ENCODE results near the gene SOSTDC1. TPM values are rescaled to one million over a fixed set of nuclear protein-coding genes. Genes with fewer than 3 reads are reported as not detected.

Gene SOSTDC1
- total RNA-seq, 1 experiment from 2014 or later: not detected

DNA sequence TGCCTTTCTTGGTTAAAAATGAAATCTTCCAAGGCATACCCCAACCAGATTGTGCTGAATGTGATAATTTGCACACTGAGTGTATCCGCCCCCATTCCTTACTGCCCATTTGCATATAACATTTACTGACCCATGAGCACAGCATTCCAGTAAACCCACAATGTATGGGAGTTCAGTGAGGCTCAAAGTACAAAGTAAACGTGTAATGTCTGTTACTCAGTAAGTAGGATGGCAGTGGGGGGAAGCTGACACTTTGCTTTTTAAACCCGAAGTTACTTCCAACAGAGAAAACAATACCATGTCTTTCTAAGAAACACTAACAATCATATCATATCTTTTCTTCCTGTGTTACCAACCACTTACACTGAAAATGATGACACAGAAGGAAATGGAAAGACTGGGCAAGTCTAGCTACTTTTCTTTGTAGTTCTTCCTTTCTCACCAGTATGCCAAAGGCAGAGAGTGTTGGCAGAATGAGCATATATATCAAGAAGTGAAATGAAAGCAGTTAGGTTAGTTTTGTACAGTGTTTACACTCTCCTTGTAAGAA is 27.1 kb upstream of the SOSTDC1 start:
- H3K27me3 ChIP-seq (replicated peaks; ENCODE audit: insufficient read depth, low read depth, low read length, poor library complexity): no peaks in the 10 kb centered on the region
- no peaks in the 10 kb centered on the region for H3K9me3 ChIP-seq (ENCODE audit: low read depth, low read length, poor library complexity, severe bottlenecking)
- BruUV-seq (replicated peaks): no TSS peak
- DNase-seq (ENCODE audit: low spot score): no peak
- no peaks in the 10 kb centered on the region for H3K36me3 ChIP-seq (ENCODE audit: insufficient read depth, low read length, poor library complexity, severe bottlenecking)
- ChIA-PET CTCF (no interaction called here), POLR2A (ENCODE audit: low non-redundant PET) (no interaction called here)
- H3K4me1 ChIP-seq (ENCODE audit: insufficient read depth, low read length, poor library complexity, severe bottlenecking): peaks cover 4% of the 10 kb centered on the region
- no peak overlapping the region for H3K27ac ChIP-seq (ENCODE audit: low read depth, low read length, poor library complexity, severe bottlenecking)
- TF ChIP-seq EZH2 (IDR thresholded peaks at IDR 0.05; ENCODE audit: borderline replicate concordance, low read depth, low read length, poor library complexity, severe bottlenecking): no peak
- TF ChIP-seq, protein P1, sequence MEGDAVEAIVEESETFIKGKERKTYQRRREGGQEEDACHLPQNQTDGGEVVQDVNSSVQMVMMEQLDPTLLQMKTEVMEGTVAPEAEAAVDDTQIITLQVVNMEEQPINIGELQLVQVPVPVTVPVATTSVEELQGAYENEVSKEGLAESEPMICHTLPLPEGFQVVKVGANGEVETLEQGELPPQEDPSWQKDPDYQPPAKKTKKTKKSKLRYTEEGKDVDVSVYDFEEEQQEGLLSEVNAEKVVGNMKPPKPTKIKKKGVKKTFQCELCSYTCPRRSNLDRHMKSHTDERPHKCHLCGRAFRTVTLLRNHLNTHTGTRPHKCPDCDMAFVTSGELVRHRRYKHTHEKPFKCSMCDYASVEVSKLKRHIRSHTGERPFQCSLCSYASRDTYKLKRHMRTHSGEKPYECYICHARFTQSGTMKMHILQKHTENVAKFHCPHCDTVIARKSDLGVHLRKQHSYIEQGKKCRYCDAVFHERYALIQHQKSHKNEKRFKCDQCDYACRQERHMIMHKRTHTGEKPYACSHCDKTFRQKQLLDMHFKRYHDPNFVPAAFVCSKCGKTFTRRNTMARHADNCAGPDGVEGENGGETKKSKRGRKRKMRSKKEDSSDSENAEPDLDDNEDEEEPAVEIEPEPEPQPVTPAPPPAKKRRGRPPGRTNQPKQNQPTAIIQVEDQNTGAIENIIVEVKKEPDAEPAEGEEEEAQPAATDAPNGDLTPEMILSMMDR (conservative IDR thresholded peaks at IDR 0.05; ENCODE audit: low read depth, low read length): no peak
- no peak overlapping the region for H3K4me3 ChIP-seq (ENCODE audit: low read depth, low read length, poor library complexity, severe bottlenecking)
- intact Hi-C loops (cut with micrococcal nuclease; ENCODE audit: unreplicated experiment): no loop called here

DNA sequence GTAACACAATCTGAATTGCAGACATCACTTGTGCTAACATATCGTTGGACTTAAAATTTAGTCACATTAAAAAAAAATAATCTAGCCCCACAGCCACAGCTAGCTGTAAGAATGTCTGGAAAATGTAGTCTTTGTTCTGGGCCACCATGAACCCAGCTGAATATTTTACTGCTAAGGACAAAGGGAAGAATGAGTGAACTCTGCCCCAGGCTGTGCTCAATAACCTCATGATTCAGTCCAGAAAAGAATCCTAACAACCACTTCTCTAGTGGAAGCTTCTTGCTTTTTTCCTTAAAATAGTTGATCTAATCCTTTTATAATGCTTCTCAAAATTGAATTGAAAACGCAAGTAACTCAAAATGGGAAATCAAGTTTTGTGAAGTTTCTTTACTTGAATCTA is 25.6 kb upstream of the SOSTDC1 start:
- no TSS peak for BruUV-seq (replicated peaks)
- CTCF ChIA-PET: no interaction called here
- no peak for TF ChIP-seq EZH2 (IDR thresholded peaks at IDR 0.05; ENCODE audit: borderline replicate concordance, low read depth, low read length, poor library complexity, severe bottlenecking)
- TF ChIP-seq, protein P1 (conservative IDR thresholded peaks at IDR 0.05; ENCODE audit: low read depth, low read length): no peak

DNA sequence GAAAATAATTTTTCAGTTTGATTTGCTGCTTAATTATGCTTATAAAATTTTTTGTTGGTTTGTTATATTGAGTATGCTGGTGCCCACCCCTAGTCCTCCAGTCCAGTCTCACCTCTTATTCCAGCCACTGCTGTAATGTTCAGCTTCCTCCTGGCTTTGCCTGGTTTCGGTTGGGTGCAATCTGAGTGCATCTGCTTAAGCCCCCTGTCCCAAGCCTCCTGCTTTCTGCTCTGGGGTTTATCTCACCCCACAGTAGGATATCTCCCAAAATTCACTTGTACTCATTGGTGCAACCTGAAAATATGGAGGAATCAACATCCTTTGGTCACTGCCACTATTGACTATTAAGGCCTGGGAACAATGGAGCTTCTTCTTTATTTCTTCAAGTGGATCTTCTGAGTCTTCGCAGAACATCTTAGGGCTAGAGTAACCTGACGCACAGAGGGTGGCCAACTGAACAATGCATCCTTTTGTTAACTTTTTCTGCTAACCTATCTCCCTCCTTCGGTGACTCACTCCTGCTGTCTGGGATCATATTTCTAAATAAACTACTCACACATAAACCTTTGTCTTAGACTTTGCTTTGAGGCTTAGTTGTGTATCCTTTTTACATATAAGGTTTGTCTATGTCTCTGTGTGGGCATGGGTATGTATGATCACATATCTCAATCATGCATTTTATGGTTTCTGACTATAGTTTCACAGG is 19.1 kb upstream of the SOSTDC1 start:
- BruUV-seq (replicated peaks): no TSS peak

More for the DNA sequence above, 25.6 kb upstream of the SOSTDC1 start:
- DNase-seq (ENCODE audit: low spot score): no peak
- no peak overlapping the region for H3K27ac ChIP-seq (ENCODE audit: low read depth, low read length, poor library complexity, severe bottlenecking)
- peaks cover 4% of the 10 kb centered on the region for H3K4me1 ChIP-seq (ENCODE audit: insufficient read depth, low read length, poor library complexity, severe bottlenecking)
- H3K27me3 ChIP-seq (replicated peaks; ENCODE audit: insufficient read depth, low read depth, low read length, poor library complexity): no peaks in the 10 kb centered on the region
- no peak overlapping the region for H3K4me3 ChIP-seq (ENCODE audit: low read depth, low read length, poor library complexity, severe bottlenecking)
- no peaks in the 10 kb centered on the region for H3K9me3 ChIP-seq (ENCODE audit: low read depth, low read length, poor library complexity, severe bottlenecking)
- intact Hi-C loops (cut with micrococcal nuclease; ENCODE audit: unreplicated experiment): no loop called here
- POLR2A ChIA-PET (ENCODE audit: low non-redundant PET): no interaction called here
- H3K36me3 ChIP-seq (ENCODE audit: insufficient read depth, low read length, poor library complexity, severe bottlenecking): no peaks in the 10 kb centered on the region

More for the DNA sequence above, 19.1 kb upstream of the SOSTDC1 start:
- intact Hi-C loops (cut with micrococcal nuclease; ENCODE audit: unreplicated experiment): no loop called here
- no peaks in the 10 kb centered on the region for H3K36me3 ChIP-seq (ENCODE audit: insufficient read depth, low read length, poor library complexity, severe bottlenecking)
- ChIA-PET CTCF (no interaction called here), POLR2A (ENCODE audit: low non-redundant PET) (no interaction called here)
- DNase-seq (ENCODE audit: low spot score): no peak
- no peak for TF ChIP-seq EZH2 (IDR thresholded peaks at IDR 0.05; ENCODE audit: borderline replicate concordance, low read depth, low read length, poor library complexity, severe bottlenecking)
- TF ChIP-seq, protein P1 (conservative IDR thresholded peaks at IDR 0.05; ENCODE audit: low read depth, low read length): no peak
- H3K9me3 ChIP-seq (ENCODE audit: low read depth, low read length, poor library complexity, severe bottlenecking): no peaks in the 10 kb centered on the region
- H3K4me3 ChIP-seq (ENCODE audit: low read depth, low read length, poor library complexity, severe bottlenecking): no peak overlapping the region
- H3K27ac ChIP-seq (ENCODE audit: low read depth, low read length, poor library complexity, severe bottlenecking): no peak overlapping the region
- no peaks in the 10 kb centered on the region for H3K4me1 ChIP-seq (ENCODE audit: insufficient read depth, low read length, poor library complexity, severe bottlenecking)
- no peaks in the 10 kb centered on the region for H3K27me3 ChIP-seq (replicated peaks; ENCODE audit: insufficient read depth, low read depth, low read length, poor library complexity)
